GM06990 (cell line): ENCODE measurements around the gene FAM83G.

Source experiments
- DNase-seq: peaks from one replicate; pipeline ENCODE4 v3.0.0-alpha.2; 2011; ENCODE audit not compliant: insufficient read length; ENCODE audit errors: extremely low read depth
- H3K27me3 ChIP-seq: replicated peaks from 2 replicates; pipeline ENCODE4 v1.6.0; 2011; ENCODE audit warnings: low read length; ENCODE audit not compliant: control insufficient read depth, insufficient read depth
- H3K36me3 ChIP-seq: 2 replicates; pipeline ENCODE4 v1.5.1; 2011; ENCODE audit warnings: low read length; ENCODE audit not compliant: control insufficient read depth, insufficient read depth
- H3K4me3 ChIP-seq: replicated peaks from 2 replicates; pipeline ENCODE4 v1.5.1; 2011; ENCODE audit warnings: low read depth, mild to moderate bottlenecking, control low read depth, low read length
- TF ChIP-seq, protein P1 (sequence below): IDR thresholded peaks from 2 replicates; pipeline ENCODE4 v1.5.1; 2011; ENCODE audit warnings: low read length, control low read depth, mild to moderate bottlenecking, inconsistent platforms; ENCODE audit not compliant: insufficient read depth, poor library complexity, severe bottlenecking

The FAM83G gene

DNA sequence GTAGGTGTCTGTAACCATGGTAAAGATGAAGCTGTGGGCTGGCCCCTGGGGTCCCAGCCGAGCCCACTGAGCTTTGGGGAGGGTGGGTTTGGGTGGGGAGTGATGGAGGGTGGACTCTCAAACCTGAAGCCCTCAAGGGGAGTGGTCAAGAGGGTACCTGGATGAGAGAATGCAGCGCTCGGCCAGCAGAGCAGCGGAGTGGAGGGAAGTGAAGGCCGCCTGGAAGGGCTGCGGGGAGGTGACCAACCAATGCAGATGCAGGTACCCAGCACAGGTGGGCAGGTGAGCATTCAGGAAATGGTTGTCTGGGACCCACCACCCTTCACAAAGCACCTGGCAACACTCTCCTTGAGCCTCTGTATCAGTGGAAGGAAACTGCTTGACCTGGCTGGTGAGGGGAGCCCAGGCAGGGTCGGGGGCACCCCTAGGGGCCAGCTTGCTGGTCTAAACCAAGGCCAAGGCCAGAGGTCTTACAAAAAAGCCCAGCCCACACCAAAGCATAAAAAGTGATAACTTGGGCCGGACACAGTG lies 56.0 kb downstream of the FAM83G start:
- Histone ChIP-seq H3K27me3 (no peaks in the 10 kb centered on the region), H3K4me3 (no peak overlapping the region), H3K36me3 (no peaks in the 10 kb centered on the region)
- DNase-seq: no peak
- TF ChIP-seq, protein P1, sequence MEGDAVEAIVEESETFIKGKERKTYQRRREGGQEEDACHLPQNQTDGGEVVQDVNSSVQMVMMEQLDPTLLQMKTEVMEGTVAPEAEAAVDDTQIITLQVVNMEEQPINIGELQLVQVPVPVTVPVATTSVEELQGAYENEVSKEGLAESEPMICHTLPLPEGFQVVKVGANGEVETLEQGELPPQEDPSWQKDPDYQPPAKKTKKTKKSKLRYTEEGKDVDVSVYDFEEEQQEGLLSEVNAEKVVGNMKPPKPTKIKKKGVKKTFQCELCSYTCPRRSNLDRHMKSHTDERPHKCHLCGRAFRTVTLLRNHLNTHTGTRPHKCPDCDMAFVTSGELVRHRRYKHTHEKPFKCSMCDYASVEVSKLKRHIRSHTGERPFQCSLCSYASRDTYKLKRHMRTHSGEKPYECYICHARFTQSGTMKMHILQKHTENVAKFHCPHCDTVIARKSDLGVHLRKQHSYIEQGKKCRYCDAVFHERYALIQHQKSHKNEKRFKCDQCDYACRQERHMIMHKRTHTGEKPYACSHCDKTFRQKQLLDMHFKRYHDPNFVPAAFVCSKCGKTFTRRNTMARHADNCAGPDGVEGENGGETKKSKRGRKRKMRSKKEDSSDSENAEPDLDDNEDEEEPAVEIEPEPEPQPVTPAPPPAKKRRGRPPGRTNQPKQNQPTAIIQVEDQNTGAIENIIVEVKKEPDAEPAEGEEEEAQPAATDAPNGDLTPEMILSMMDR: no peak

GRCh38 chr17:18947866-18948265 lies 56.7 kb downstream of the FAM83G start:
- no peak overlapping the region for H3K4me3 ChIP-seq
- no peaks in the 10 kb centered on the region for H3K27me3 ChIP-seq
- TF ChIP-seq, protein P1: no peak
- DNase-seq: no peak
- H3K36me3 ChIP-seq: no peaks in the 10 kb centered on the region

GRCh38 chr17:18946536-18946935 lies 58.0 kb downstream of the FAM83G start:
- TF ChIP-seq, protein P1: no peak
- Histone ChIP-seq H3K36me3 (no peaks in the 10 kb centered on the region), H3K27me3 (no peaks in the 10 kb centered on the region), H3K4me3 (no peak overlapping the region)
- no peak for DNase-seq

DNA sequence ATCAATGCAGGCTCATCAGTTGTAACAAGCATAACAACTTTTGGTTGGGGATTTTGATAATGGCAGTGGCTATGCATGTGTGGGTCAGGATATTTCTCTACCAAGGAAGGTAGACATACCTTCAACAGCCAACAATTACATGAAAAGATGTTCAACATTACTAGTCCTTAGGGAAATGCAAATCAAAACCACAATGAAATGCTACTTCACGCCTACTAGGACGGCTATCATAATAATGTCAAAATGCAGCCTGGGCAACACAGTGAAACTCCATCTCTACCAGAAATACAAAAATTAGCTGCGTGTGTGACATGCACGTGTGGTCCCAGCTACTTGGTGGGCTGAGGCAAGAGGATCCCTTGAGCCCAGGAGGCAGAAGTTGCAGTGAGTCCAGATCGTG lies 59.9 kb downstream of the FAM83G start:
- H3K27me3 ChIP-seq: no peaks in the 10 kb centered on the region
- no peak for DNase-seq
- no peaks in the 10 kb centered on the region for H3K36me3 ChIP-seq
- H3K4me3 ChIP-seq: no peak overlapping the region
- TF ChIP-seq, protein P1: no peak

- H3K36me3 ChIP-seq: no peaks in the 10 kb centered on the region
These were observed 65.9 kb downstream of the FAM83G start for GRCh38 chr17:18938692-18939023.

More at GRCh38 chr17:18938692-18939023, 65.9 kb downstream of the FAM83G start:
- no peak for DNase-seq
- no peak overlapping the region for H3K4me3 ChIP-seq
- no peaks in the 10 kb centered on the region for H3K27me3 ChIP-seq
- TF ChIP-seq, protein P1: no peak
